DMS114 treated with DMSO at 0.1 percent for 48 hours (cell line): ENCODE measurements around the gene STRIT1.
"Not testable (repeated sequence)": the region's sequence is repeated elsewhere in the genome, so short reads cannot be mapped to it uniquely, and the experiment has no call there.

Experiments used
- DNase-seq: peaks from one replicate; lab custom pipeline; 2025; ENCODE audit not compliant: unreplicated experiment; lab: John Stamatoyannopoulos, UW

Gene STRIT1

GRCh38 chr3:155271343-155271613 is 22.2 kb downstream of the STRIT1 start:
- no peak for DNase-seq

DNA sequence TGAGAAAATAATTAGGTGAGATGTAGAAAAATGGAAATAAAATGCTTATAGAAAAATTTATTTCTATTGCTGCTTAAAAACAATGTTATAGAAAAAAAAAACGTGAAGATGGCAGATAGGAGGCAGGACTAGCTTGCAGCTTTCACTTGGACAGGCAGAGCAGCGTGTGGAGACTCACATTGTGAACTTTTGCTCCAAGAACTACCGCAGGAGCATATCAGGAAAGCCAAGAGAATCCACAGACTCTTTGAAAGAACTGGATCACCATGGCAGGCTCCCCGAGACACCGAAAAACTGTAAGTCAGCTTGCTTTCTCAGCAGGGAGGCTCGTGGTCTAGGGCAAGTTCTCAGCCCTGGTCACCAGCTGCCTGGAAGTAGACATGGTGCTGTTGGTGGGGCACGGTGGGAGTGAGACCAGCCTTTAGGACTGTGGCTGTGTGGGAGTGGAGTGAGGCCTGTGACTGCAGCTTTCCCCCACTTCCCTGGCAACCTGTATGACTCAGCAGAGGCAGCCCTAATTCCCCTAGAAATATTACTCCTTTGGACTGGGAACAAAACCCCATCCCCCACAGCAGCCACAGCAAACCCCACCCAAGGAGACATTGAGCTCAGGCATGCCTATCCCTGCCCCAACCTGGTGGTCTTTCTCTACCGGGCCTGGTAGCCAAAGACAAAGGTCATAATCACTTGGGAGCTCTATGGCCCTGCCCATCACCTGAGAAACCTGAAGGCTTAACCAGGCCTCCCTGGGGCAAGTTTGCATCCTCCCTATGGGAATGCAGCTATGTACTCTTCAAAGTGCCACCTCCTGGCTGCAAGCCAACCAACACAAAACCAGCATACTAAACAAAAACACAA is 22.8 kb downstream of the STRIT1 start:
- DNase-seq: no peak

DNA sequence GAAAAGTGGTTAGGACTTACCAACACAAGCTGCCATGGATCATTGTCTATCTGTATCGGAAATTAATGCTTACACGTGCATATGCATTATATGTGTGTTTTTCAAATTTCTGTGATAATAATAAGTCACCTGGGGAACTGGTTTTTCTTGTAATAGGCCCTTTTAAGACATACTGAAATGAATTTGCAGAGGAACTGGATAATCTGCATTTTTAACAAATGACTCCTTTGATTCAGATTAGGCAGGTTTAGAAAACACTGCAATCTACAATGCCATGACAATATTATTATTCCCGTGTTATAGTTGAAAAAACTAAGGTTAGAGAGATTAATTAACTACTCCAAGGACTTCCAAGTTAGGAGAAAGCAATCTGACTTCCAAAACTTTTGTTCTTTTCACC is 23.4 kb downstream of the STRIT1 start:
- no peak for DNase-seq

DNA sequence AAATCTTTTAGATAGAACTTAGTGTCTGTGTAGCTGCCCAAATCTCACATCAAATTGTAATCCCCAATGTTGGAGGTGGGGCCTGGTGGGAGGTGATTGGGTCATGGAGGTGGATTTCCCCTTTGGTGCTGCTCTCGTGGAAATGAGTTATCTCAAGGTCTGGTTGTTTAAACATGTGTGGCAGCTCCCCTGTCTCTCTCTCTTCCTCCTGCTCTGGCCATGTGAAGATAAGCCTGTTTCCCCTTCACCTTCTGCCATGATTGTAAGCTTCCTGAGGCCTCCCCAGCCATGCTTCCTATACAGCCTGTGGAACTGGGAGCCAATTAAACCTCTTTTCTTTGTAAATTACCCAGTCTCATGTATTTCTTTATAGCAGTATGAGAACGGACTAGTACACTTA is 30.6 kb downstream of the STRIT1 start:
- not testable (repeated sequence) for DNase-seq

DNA sequence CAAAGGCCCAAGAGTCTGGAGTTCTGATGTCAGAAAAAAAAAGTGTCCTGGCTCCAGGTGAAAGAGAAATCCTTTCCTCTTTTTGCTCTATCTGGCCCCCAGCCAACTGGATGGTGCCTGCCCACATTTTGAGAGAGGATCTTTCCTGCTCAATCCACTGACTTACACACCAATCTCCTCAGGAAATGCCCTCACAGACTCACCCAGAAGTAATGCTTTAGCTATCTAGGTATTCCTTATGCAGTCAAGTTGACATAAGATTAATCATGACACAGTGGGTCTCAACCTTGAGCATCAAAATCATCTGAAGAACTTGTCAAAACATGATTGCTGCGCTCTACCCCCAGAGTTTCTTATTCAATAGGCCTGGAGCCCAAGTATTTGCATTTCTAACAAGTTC is 31.2 kb downstream of the STRIT1 start:
- no peak for DNase-seq

GRCh38 chr3:155254445-155254844 is 39.0 kb downstream of the STRIT1 start:
- no peak for DNase-seq

DNA sequence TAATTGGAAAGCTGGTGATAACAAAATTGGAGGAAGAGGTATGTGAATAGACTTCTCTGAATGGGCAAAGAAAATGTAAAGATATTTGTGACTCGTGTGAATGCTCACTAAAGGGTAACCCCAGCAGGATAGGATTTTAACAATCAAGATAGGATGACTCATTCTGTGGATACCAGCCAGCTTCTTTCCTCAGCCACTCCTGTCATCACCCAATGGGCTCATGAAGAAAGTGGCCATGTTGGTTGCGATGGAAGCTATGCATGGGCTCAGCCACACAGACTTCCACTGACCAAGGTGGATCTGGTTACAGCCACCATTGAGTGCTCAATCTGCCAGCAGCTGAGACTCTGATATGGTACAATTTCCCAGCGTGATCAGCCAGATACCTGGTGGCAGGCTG is 40.9 kb downstream of the STRIT1 start:
- no peak for DNase-seq

- no peak for DNase-seq
Observed at GRCh38 chr3:155252021-155252420, 41.5 kb downstream of the STRIT1 start.

DNA sequence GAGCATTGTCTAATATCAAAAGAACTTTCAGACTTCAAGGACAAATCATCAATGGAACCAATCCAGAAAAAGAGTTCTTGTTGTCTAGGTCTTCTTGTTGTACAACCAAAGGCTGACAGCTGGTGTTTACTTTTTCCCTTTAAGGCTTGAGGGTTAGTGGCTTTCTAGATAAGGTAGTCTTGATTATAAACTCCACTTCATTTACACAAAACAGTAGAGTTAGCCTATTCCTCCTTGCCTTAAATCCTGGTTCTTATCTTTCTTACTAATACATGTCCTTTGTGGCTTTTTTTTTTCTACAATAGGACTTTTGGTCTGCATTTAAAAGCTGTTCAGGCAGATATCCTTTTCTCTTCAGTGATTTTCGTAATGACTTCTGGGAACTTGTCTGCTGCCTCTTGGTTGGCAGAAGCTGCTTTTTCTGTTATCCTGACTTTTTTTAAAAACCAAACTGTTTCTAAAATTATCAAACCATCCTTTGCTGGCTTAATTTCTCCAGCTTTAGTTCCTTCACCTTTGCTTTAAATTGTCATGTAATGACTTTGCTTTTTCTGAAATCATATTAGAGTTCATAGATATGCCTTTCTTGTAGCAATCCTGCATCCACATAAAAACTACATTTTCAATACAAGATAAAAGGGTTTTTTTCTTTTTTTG is 44.8 kb downstream of the STRIT1 start:
- no peak for DNase-seq

- no peak for DNase-seq
Observed at GRCh38 chr3:155244699-155245098, 48.8 kb downstream of the STRIT1 start.

- DNase-seq: no peak
Observed at GRCh38 chr3:155244216-155244615, 49.3 kb downstream of the STRIT1 start.

- no peak for DNase-seq
Observed at GRCh38 chr3:155243512-155243921, 50.0 kb downstream of the STRIT1 start.

- no peak for DNase-seq
Observed at GRCh38 chr3:155242342-155242741, 51.1 kb downstream of the STRIT1 start.

- DNase-seq: no peak
Observed at GRCh38 chr3:155241579-155241978, 51.9 kb downstream of the STRIT1 start.
